ENCODE results near the gene VILL.
"Not testable (repeated sequence)": the region's sequence is repeated elsewhere in the genome, so short reads cannot be mapped to it uniquely, and the experiment has no call there.

VILL gene

GRCh38 chr3:37963635-37964034 lies 27.0 kb upstream of the VILL start:
- DNase-seq (ENCODE audit: low spot score), result no peak

GRCh38 chr3:37964146-37964545 lies 26.4 kb upstream of the VILL start:
- DNase-seq (ENCODE audit: low spot score), result no peak

- no peak for DNase-seq (ENCODE audit: low spot score)
Observed at GRCh38 chr3:37964716-37965115, 25.9 kb upstream of the VILL start.

- peak; percentile 49 for DNase-seq (ENCODE audit: low spot score)
Observed at GRCh38 chr3:37967260-37967881, 23.2 kb upstream of the VILL start.

GRCh38 chr3:37968199-37968598 lies 22.4 kb upstream of the VILL start:
- no peak for DNase-seq (ENCODE audit: low spot score)

GRCh38 chr3:37968813-37969595 lies 21.6 kb upstream of the VILL start:
- no peak for DNase-seq (ENCODE audit: low spot score)

- DNase-seq (ENCODE audit: low spot score), result no peak
Observed at GRCh38 chr3:37969596-37970100, 20.9 kb upstream of the VILL start.

GRCh38 chr3:37970802-37971201 lies 19.8 kb upstream of the VILL start:
- no peak for DNase-seq (ENCODE audit: low spot score)

- DNase-seq (ENCODE audit: low spot score), result no peak
Observed at GRCh38 chr3:37971467-37971866, 19.1 kb upstream of the VILL start.

GRCh38 chr3:37972056-37972455 lies 18.5 kb upstream of the VILL start:
- DNase-seq (ENCODE audit: low spot score), result not testable (repeated sequence)

GRCh38 chr3:37973246-37974054 lies 17.1 kb upstream of the VILL start:
- DNase-seq (ENCODE audit: low spot score), result no peak

GRCh38 chr3:37974121-37975083 lies 16.2 kb upstream of the VILL start:
- peak; percentile 78 for DNase-seq (ENCODE audit: low spot score)

- no peak for DNase-seq (ENCODE audit: low spot score)
Observed at GRCh38 chr3:37979541-37980461, 10.8 kb upstream of the VILL start.

- DNase-seq (ENCODE audit: low spot score), result no peak
Observed at GRCh38 chr3:37980462-37981347, 9.9 kb upstream of the VILL start.

GRCh38 chr3:37981348-37981664 lies 9.3 kb upstream of the VILL start:
- no peak for DNase-seq (ENCODE audit: low spot score)

- DNase-seq (ENCODE audit: low spot score), result no peak
Observed at GRCh38 chr3:37982331-37982730, 8.3 kb upstream of the VILL start.

GRCh38 chr3:37984051-37984450 lies 6.5 kb upstream of the VILL start:
- no peak for DNase-seq (ENCODE audit: low spot score)

GRCh38 chr3:37984596-37984995 lies 6.0 kb upstream of the VILL start:
- DNase-seq (ENCODE audit: low spot score), result no peak

- DNase-seq (ENCODE audit: low spot score), result no peak
Observed at GRCh38 chr3:37985637-37986320, 4.8 kb upstream of the VILL start.
